ENCODE data around the gene XRCC4. TPM values are rescaled to one million over a fixed set of nuclear protein-coding genes. Genes with fewer than 3 reads are reported as not detected.

The XRCC4 gene
- total RNA-seq, 2 donors from 2014 or later: 2.9 to 3.4 TPM

GRCh38 chr5:83388608-83389007 lies 311.3 kb downstream of the XRCC4 start:
- no peak overlapping the region for H3K27ac Mint-ChIP-seq
- ATAC-seq (no peak), DNase-seq (no peak)
- H3K9me3 ChIP-seq (ENCODE audit: control insufficient read depth, low read length, poor library complexity, severe bottlenecking): no peaks in the 10 kb centered on the region
- no peak overlapping the region for H3K4me3 Mint-ChIP-seq
- no peaks in the 10 kb centered on the region for H3K27me3 Mint-ChIP-seq
- H3K36me3 Mint-ChIP-seq (ENCODE audit: low read depth): no peaks in the 10 kb centered on the region
- no peaks in the 10 kb centered on the region for H3K4me1 Mint-ChIP-seq

- no peak overlapping the region for H3K4me3 Mint-ChIP-seq
- H3K27me3 Mint-ChIP-seq: no peaks in the 10 kb centered on the region
- no peak overlapping the region for H3K27ac Mint-ChIP-seq
Measured at GRCh38 chr5:83392766-83393503, 315.6 kb downstream of the XRCC4 start.

DNA sequence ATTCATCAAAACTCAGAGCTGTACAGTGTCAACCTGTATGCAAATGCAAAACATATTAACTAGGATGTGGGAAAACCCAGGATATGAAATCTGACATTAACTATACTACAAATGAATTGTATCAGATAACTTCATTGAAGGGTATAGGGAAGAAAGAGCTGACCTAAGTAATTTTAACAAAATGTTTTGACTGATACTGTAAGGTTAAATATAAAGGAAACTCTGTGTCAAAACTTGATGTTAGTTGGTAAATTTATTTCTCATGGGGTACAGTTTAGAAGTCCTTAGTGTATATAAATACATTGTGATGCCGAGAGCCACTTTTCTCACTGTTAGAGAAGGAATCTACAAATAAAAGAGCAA lies 316.1 kb downstream of the XRCC4 start:
- ATAC-seq (no peak), DNase-seq (no peak)
- H3K9me3 ChIP-seq (ENCODE audit: control insufficient read depth, low read length, poor library complexity, severe bottlenecking): no peaks in the 10 kb centered on the region
- Mint-ChIP-seq H3K27ac (no peak overlapping the region), H3K27me3 (no peaks in the 10 kb centered on the region), H3K4me3 (no peak overlapping the region), H3K36me3 (ENCODE audit: low read depth) (no peaks in the 10 kb centered on the region), H3K4me1 (no peaks in the 10 kb centered on the region)

More at GRCh38 chr5:83392766-83393503, 315.6 kb downstream of the XRCC4 start:
- ATAC-seq (no peak), DNase-seq (no peak)
- Mint-ChIP-seq H3K4me1 (no peaks in the 10 kb centered on the region), H3K36me3 (ENCODE audit: low read depth) (no peaks in the 10 kb centered on the region)
- H3K9me3 ChIP-seq (ENCODE audit: control insufficient read depth, low read length, poor library complexity, severe bottlenecking): no peaks in the 10 kb centered on the region

DNA sequence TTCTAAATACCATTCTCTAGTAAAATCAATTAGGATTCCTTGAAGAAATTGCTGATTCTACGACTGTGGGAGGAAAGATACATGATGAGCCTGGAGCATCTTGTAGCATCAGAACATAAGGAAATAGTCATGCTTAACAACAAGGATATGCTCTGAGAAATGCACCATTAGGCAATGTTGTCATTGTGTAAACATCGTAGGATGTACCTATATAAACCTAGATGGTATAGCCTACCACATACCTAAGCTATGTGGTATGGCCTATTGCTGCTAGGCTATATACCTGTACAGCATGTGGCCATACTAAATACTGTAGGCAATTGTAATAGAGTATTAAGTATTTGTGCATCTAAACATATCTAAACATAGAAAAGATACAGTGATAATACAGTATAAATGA lies 316.8 kb downstream of the XRCC4 start:
- no peaks in the 10 kb centered on the region for H3K9me3 ChIP-seq (ENCODE audit: control insufficient read depth, low read length, poor library complexity, severe bottlenecking)
- Mint-ChIP-seq H3K4me1 (no peaks in the 10 kb centered on the region), H3K4me3 (no peak overlapping the region), H3K27ac (no peak overlapping the region), H3K36me3 (ENCODE audit: low read depth) (no peaks in the 10 kb centered on the region), H3K27me3 (no peaks in the 10 kb centered on the region)
- DNase-seq (no peak), ATAC-seq (no peak)

DNA sequence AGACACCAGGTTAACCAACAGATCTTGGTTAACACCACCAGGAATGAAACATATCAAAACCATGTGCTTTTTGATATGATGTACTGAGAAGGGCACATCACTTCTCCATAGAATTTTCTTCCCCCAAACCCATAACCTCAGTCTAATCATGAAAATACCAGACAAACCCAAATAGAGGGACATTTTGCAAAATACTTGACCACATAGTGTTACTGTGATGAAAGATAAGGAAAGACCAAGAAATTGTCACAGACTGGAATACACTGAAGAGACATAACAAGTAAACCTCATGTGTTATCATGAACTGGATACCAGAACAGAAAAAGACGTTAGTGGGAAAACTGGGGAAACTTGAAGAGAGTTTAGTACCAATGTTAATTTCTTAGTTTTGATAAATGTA lies 319.3 kb downstream of the XRCC4 start:
- Mint-ChIP-seq H3K27me3 (no peaks in the 10 kb centered on the region), H3K4me3 (no peak overlapping the region), H3K36me3 (ENCODE audit: low read depth) (no peaks in the 10 kb centered on the region), H3K4me1 (peaks cover 4% of the 10 kb centered on the region), H3K27ac (no peak overlapping the region)
- DNase-seq (no peak), ATAC-seq (no peak)
- H3K9me3 ChIP-seq (ENCODE audit: control insufficient read depth, low read length, poor library complexity, severe bottlenecking): no peaks in the 10 kb centered on the region

- Mint-ChIP-seq H3K4me3 (no peak overlapping the region), H3K36me3 (ENCODE audit: low read depth) (no peaks in the 10 kb centered on the region)
Measured at GRCh38 chr5:83397658-83398057, 320.3 kb downstream of the XRCC4 start.

GRCh38 chr5:83400241-83400640 lies 322.9 kb downstream of the XRCC4 start:
- DNase-seq (no peak), ATAC-seq (no peak)
- no peaks in the 10 kb centered on the region for H3K9me3 ChIP-seq (ENCODE audit: control insufficient read depth, low read length, poor library complexity, severe bottlenecking)
- Mint-ChIP-seq H3K27me3 (no peaks in the 10 kb centered on the region), H3K36me3 (ENCODE audit: low read depth) (no peaks in the 10 kb centered on the region), H3K4me1 (peaks cover 4% of the 10 kb centered on the region), H3K4me3 (no peak overlapping the region), H3K27ac (no peak overlapping the region)

More at GRCh38 chr5:83397658-83398057, 320.3 kb downstream of the XRCC4 start:
- Mint-ChIP-seq H3K4me1 (peaks cover 4% of the 10 kb centered on the region), H3K27ac (no peak overlapping the region), H3K27me3 (no peaks in the 10 kb centered on the region)
- ATAC-seq (no peak), DNase-seq (no peak)
- no peaks in the 10 kb centered on the region for H3K9me3 ChIP-seq (ENCODE audit: control insufficient read depth, low read length, poor library complexity, severe bottlenecking)

DNA sequence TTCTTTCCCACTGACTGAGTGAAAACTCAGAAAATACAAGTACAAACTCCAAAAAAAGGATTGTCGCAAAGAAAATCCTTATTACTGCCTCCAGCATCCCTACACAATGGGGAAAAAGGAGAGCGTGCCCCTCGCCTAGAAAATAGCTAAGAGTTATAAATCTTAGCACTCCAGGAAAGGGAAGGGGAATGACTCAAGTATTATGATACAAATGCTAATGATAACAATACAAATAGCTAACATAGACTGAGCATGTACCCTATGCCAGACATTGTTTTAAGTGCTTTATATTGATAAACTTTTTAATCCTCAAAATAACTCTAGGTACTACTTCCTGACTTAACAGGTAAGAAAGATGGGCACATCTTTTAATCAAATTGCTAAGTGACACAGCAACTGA lies 323.4 kb downstream of the XRCC4 start:
- ATAC-seq: no peak
- no peaks in the 10 kb centered on the region for H3K9me3 ChIP-seq (ENCODE audit: control insufficient read depth, low read length, poor library complexity, severe bottlenecking)
- H3K4me3 Mint-ChIP-seq: no peak overlapping the region
- H3K27ac Mint-ChIP-seq: no peak overlapping the region
- peaks cover 4% of the 10 kb centered on the region for H3K4me1 Mint-ChIP-seq
- H3K27me3 Mint-ChIP-seq: no peaks in the 10 kb centered on the region
- no peaks in the 10 kb centered on the region for H3K36me3 Mint-ChIP-seq (ENCODE audit: low read depth)
- no peak for DNase-seq

DNA sequence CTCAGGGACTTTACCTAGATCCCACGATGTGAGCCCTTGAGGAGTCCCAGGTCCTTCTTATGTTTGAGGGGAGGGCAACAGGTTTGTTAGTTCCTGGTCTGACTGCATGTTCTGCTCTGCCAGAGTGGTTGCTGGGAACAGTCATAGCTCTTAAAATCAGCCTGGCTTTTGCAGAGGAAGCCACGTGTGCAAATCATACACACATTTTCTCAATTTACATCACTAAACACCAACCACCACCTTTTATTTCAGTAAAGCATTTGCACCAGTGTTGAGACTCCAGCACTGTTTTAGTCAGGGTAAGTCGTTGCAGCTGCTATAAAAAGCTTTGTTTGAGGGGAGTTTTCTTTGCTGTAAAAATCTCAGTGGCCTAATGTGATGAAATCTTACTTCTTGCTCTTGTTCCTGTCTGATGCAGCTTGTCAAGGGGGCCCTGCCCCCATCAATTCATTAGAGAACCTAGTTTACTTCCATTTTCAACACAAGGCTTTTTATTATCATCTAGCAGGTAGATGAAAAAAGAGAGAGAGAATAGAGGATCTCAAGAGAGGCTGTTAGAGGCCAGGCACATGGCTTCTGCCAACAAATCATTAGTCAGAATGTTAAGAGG lies 323.9 kb downstream of the XRCC4 start:
- Mint-ChIP-seq H3K36me3 (ENCODE audit: low read depth) (no peaks in the 10 kb centered on the region), H3K4me3 (no peak overlapping the region), H3K27me3 (no peaks in the 10 kb centered on the region), H3K27ac (no peak overlapping the region), H3K4me1 (peaks cover 4% of the 10 kb centered on the region)
- H3K9me3 ChIP-seq (ENCODE audit: control insufficient read depth, low read length, poor library complexity, severe bottlenecking): no peaks in the 10 kb centered on the region
- DNase-seq (no peak), ATAC-seq (no peak)

- DNase-seq (no peak), ATAC-seq (no peak)
- Mint-ChIP-seq H3K4me1 (peaks cover 4% of the 10 kb centered on the region), H3K27me3 (no peaks in the 10 kb centered on the region), H3K4me3 (no peak overlapping the region), H3K36me3 (ENCODE audit: low read depth) (no peaks in the 10 kb centered on the region), H3K27ac (no peak overlapping the region)
- no peaks in the 10 kb centered on the region for H3K9me3 ChIP-seq (ENCODE audit: control insufficient read depth, low read length, poor library complexity, severe bottlenecking)
Measured at GRCh38 chr5:83401775-83402174, 324.4 kb downstream of the XRCC4 start.

Other genes with a start within 250 kb of the XRCC4 start
- gene TMEM167A, start 153 bp upstream of the XRCC4 start, total RNA-seq: 10 to 100 TPM; 41.2 to 49.9 TPM

All from T-helper 17 cell (primary cell).